IMR-90 (cell line): ENCODE data around the gene SORL1.

Source experiments
- CHD1 ChIP-seq: IDR thresholded peaks from 2 replicates; pipeline ENCODE4 v1.6.1; 2012; ENCODE audit warnings: low read depth, low read length, improper control_type of control experiment
- MAZ ChIP-seq: IDR thresholded peaks from 2 replicates; pipeline ENCODE4 v1.6.1; 2012; ENCODE audit warnings: low read depth, mild to moderate bottlenecking, low read length, improper control_type of control experiment, moderate library complexity, borderline replicate concordance
- MXI1 ChIP-seq: IDR thresholded peaks from 2 replicates; pipeline ENCODE4 v1.6.1; 2012; ENCODE audit warnings: low read depth, mild to moderate bottlenecking, low read length, moderate library complexity, borderline replicate concordance
- NFE2L2 ChIP-seq: fragments of 150-350 bp; IDR thresholded peaks from 2 replicates; pipeline ENCODE4 v1.6.1; 2016; ENCODE audit warnings: low read depth, mild to moderate bottlenecking, low read length
- POLR2A ChIP-seq: IDR thresholded peaks from 2 replicates; pipeline ENCODE4 v1.6.1; 2012; ENCODE audit warnings: mild to moderate bottlenecking, low read depth, low read length
- RAD21 ChIP-seq: IDR thresholded peaks from 2 replicates; pipeline ENCODE4 v1.6.1; 2012; ENCODE audit warnings: low read length, improper control_type of control experiment
- RCOR1 ChIP-seq: IDR thresholded peaks from 2 replicates; pipeline ENCODE4 v1.6.1; 2012; ENCODE audit warnings: mild to moderate bottlenecking, low read length, improper control_type of control experiment; ENCODE audit not compliant: insufficient replicate concordance
- SMC3 ChIP-seq: fragments of 150-350 bp; IDR thresholded peaks from 2 replicates; pipeline ENCODE4 v1.6.1; 2016; ENCODE audit warnings: low read depth, mild to moderate bottlenecking, antibody characterized with exemption, low read length, moderate library complexity
- TF ChIP-seq, protein P1 (sequence below): conservative IDR thresholded peaks from 2 replicates; pipeline ENCODE4 v1.5.1; 2012; ENCODE audit warnings: mild to moderate bottlenecking, low read depth, low read length, improper control_type of control experiment
- TF ChIP-seq, protein P2 (sequence below): fragments of 150-350 bp; IDR thresholded peaks from 2 replicates; pipeline ENCODE4 v1.6.1; 2016; ENCODE audit warnings: low read depth, mild to moderate bottlenecking, low read length, moderate library complexity, borderline replicate concordance

DNA sequence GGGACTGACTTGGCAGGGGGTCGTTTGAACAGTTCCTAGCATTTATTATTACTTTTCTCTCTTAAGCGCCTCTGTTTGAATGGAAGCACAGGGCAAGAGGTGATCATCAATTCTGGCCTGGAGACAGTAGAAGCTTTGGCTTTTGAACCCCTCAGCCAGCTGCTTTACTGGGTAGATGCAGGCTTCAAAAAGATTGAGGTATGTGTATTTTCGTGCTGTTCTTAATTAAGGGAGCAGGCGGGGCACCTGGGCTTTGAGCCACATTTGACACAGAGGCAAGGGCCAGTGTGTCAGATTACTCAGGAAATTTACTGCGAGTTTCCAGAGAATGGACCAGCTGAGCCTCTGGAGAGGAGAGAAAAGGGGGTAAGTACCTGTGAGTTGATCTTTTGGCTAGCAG is 103.0 kb downstream of the SORL1 start:
- no peak for TF ChIP-seq CHD1
- TF ChIP-seq, protein P1, sequence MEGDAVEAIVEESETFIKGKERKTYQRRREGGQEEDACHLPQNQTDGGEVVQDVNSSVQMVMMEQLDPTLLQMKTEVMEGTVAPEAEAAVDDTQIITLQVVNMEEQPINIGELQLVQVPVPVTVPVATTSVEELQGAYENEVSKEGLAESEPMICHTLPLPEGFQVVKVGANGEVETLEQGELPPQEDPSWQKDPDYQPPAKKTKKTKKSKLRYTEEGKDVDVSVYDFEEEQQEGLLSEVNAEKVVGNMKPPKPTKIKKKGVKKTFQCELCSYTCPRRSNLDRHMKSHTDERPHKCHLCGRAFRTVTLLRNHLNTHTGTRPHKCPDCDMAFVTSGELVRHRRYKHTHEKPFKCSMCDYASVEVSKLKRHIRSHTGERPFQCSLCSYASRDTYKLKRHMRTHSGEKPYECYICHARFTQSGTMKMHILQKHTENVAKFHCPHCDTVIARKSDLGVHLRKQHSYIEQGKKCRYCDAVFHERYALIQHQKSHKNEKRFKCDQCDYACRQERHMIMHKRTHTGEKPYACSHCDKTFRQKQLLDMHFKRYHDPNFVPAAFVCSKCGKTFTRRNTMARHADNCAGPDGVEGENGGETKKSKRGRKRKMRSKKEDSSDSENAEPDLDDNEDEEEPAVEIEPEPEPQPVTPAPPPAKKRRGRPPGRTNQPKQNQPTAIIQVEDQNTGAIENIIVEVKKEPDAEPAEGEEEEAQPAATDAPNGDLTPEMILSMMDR, result no peak
- no peak for TF ChIP-seq POLR2A
- TF ChIP-seq, protein P2, sequence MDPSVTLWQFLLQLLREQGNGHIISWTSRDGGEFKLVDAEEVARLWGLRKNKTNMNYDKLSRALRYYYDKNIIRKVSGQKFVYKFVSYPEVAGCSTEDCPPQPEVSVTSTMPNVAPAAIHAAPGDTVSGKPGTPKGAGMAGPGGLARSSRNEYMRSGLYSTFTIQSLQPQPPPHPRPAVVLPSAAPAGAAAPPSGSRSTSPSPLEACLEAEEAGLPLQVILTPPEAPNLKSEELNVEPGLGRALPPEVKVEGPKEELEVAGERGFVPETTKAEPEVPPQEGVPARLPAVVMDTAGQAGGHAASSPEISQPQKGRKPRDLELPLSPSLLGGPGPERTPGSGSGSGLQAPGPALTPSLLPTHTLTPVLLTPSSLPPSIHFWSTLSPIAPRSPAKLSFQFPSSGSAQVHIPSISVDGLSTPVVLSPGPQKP, result no peak
- TF ChIP-seq RCOR1, result no peak
- TF ChIP-seq MXI1, result no peak
- TF ChIP-seq NFE2L2, result no peak
- no peak for TF ChIP-seq SMC3
- TF ChIP-seq RAD21, result no peak
- TF ChIP-seq MAZ, result no peak
